ENCODE results near the gene NPSR1. TPM values are rescaled to one million over a fixed set of nuclear protein-coding genes. Genes with fewer than 3 reads are reported as not detected.

NPSR1 gene
- total and polyA plus RNA-seq, 9 of the 15 experiments (the other 6 are each of a cell fraction or from before 2014, with no cell fraction given): not detected

- H4K20me1 ChIP-seq (replicated peaks; ENCODE audit: control insufficient read depth, insufficient read depth, low read length): no peaks in the 10 kb centered on the region
- ATAC-seq: no peak
- H3K27me3 ChIP-seq (ENCODE audit: control insufficient read depth in 2 of 2, insufficient read depth in 2 of 2, low read length in 2 of 2): no peaks in the 10 kb centered on the region
- no peak overlapping the region for H3K4me3 ChIP-seq
- H3K9me3 ChIP-seq (replicated peaks; ENCODE audit: control insufficient read depth, insufficient read depth, low read depth, low read length): no peaks in the 10 kb centered on the region
- no peaks in the 10 kb centered on the region for H3K79me2 ChIP-seq (ENCODE audit: control insufficient read depth, insufficient read depth, low read length)
- intact Hi-C loops (cut with micrococcal nuclease): no loop called here
- ChIA-PET POLR2A (no interaction called here), CTCF (ENCODE audit: low intra/inter-chr PET ratio) (no interaction called here)
- no peak overlapping the region for H3K4me2 ChIP-seq (ENCODE audit: insufficient read depth, low read length)
- 1% methylated on average over 8 of the region's 8 CpGs for WGBS (ENCODE audit: insufficient coverage, low coverage, missing lambda C conversion rate)
- DNase-seq (ENCODE audit: extremely low read depth in 1 of 4, low spot score in 3 of 4): no peak
- no peak for TF ChIP-seq YBX1 (IDR thresholded peaks at IDR 0.05)
- TF ChIP-seq CCAR2 (IDR thresholded peaks at IDR 0.05; ENCODE audit: low read depth, low read length): no peak
- no peak for TF ChIP-seq NFRKB (IDR thresholded peaks at IDR 0.05; ENCODE audit: low read depth)
- no peak for TF ChIP-seq GABPA (tag; conservative IDR thresholded peaks at IDR 0.05; ENCODE audit: low read depth)
- TF ChIP-seq, protein P1, sequence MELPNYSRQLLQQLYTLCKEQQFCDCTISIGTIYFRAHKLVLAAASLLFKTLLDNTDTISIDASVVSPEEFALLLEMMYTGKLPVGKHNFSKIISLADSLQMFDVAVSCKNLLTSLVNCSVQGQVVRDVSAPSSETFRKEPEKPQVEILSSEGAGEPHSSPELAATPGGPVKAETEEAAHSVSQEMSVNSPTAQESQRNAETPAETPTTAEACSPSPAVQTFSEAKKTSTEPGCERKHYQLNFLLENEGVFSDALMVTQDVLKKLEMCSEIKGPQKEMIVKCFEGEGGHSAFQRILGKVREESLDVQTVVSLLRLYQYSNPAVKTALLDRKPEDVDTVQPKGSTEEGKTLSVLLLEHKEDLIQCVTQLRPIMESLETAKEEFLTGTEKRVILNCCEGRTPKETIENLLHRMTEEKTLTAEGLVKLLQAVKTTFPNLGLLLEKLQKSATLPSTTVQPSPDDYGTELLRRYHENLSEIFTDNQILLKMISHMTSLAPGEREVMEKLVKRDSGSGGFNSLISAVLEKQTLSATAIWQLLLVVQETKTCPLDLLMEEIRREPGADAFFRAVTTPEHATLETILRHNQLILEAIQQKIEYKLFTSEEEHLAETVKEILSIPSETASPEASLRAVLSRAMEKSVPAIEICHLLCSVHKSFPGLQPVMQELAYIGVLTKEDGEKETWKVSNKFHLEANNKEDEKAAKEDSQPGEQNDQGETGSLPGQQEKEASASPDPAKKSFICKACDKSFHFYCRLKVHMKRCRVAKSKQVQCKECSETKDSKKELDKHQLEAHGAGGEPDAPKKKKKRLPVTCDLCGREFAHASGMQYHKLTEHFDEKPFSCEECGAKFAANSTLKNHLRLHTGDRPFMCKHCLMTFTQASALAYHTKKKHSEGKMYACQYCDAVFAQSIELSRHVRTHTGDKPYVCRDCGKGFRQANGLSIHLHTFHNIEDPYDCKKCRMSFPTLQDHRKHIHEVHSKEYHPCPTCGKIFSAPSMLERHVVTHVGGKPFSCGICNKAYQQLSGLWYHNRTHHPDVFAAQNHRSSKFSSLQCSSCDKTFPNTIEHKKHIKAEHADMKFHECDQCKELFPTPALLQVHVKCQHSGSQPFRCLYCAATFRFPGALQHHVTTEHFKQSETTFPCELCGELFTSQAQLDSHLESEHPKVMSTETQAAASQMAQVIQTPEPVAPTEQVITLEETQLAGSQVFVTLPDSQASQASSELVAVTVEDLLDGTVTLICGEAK (IDR thresholded peaks at IDR 0.05): no peak
- TF ChIP-seq, protein P1 (CRISPR knock-in tag; IDR thresholded peaks at IDR 0.05): no peak
- no peak for TF ChIP-seq ETV5 (CRISPR knock-in tag; IDR thresholded peaks at IDR 0.05; ENCODE audit: low read depth)
- no peak for TF ChIP-seq ZNF212 (CRISPR knock-in tag; IDR thresholded peaks at IDR 0.05)
- no peak for TF ChIP-seq ZKSCAN8 (CRISPR knock-in tag; IDR thresholded peaks at IDR 0.05)
- H3K4me1 ChIP-seq (replicated peaks in 1 of 2; ENCODE audit: control insufficient read depth in 2 of 2, insufficient read depth in 2 of 2, low read length in 2 of 2): no peaks in the 10 kb centered on the region
- no peak overlapping the region for H3K9ac ChIP-seq (ENCODE audit: insufficient read depth in 1 of 2, low read depth in 2 of 2, low read length in 2 of 2)
- in situ Hi-C loops (cut with MboI): no loop called here
- no peaks in the 10 kb centered on the region for H3K9me1 ChIP-seq (ENCODE audit: control insufficient read depth, insufficient read depth, low read length)
- H3K36me3 ChIP-seq (ENCODE audit: control insufficient read depth, insufficient read depth, low read length): no peaks in the 10 kb centered on the region
- H2AFZ ChIP-seq (ENCODE audit: low read depth, low read length): no peak overlapping the region
- no peak overlapping the region for H3K27ac ChIP-seq (ENCODE audit: extremely low read depth, low read depth, low read length)
- no peak for FAIRE-seq
- no TSS peak for BruUV-seq (replicated peaks)
Observed at GRCh38 chr7:34747867-34748727, 90.1 kb downstream of the NPSR1 start.

All from K562 (cell line).